Panc1 (cell line): ENCODE measurements around the gene HSH2D. TPM values are rescaled to one million over a fixed set of nuclear protein-coding genes. Genes with fewer than 3 reads are reported as not detected.
"Not testable (repeated sequence)": the region's sequence is repeated elsewhere in the genome, so short reads cannot be mapped to it uniquely, and the experiment has no call there.

ENCODE experiments used
- ATAC-seq: fragments of 200-7000 bp; cut with Tn5 transposase; 2 replicates; pipeline ENCODE4 v1.9.1; 2020; ENCODE audit warnings: mild to moderate bottlenecking, moderate library complexity
- BruUV-seq: library from RNA; stranded (reverse); fragments of 400-500 nt; replicated peaks from 2 replicates; lab custom pipeline; 2021; lab: Mats Ljungman, UMichigan
- CTCF ChIA-PET: fragments of 300-600 bp; sonication (Branson Sonifier 250); formaldehyde crosslinking; loops from one replicate; lab custom pipeline; 2022; ENCODE audit warnings: antibody characterized with exemption; lab: Charles Lee
- POLR2A ChIA-PET: fragments of 300-600 bp; sonication (Branson Sonifier 250); formaldehyde crosslinking; loops from one replicate; lab custom pipeline; 2022; ENCODE audit warnings: antibody characterized with exemption; lab: Charles Lee
- DNase-seq: peaks from one replicate; pipeline ENCODE4 v3.0.0-alpha.2; 2010; ENCODE audit warnings: low read depth, low spot score
- H3K27ac ChIP-seq: 2 replicates; pipeline ENCODE4 v1.5.1; 2011; ENCODE audit warnings: mild to moderate bottlenecking, low read length, inconsistent platforms
- H3K27me3 ChIP-seq: fragments of 200-500 bp; sonication (Bioruptor generic); 2 replicates; pipeline ENCODE4 v1.6.0; 2014; ENCODE audit warnings: low read length, inconsistent platforms; ENCODE audit not compliant: control insufficient read depth, insufficient read depth
- H3K36me3 ChIP-seq: fragments of 200-500 bp; sonication (Bioruptor generic); 2 replicates; pipeline ENCODE4 v1.5.1; 2014; ENCODE audit warnings: inconsistent platforms, mild to moderate bottlenecking, low read length, moderate library complexity; ENCODE audit not compliant: control insufficient read depth, insufficient read depth
- H3K4me1 ChIP-seq: 2 replicates; pipeline ENCODE4 v1.5.1; 2011; ENCODE audit warnings: inconsistent platforms, mild to moderate bottlenecking, low read length, moderate library complexity; ENCODE audit not compliant: control insufficient read depth, insufficient read depth
- H3K4me3 ChIP-seq, 2 experiments: 2 replicates each; pipeline ENCODE4 v1.5.1; 2011 to 2012; ENCODE audit warnings: low read depth in 2 of 2, low read length in 2 of 2, mild to moderate bottlenecking in 2 of 2, inconsistent platforms in 1 of 2, moderate library complexity in 1 of 2
- H3K9me3 ChIP-seq: fragments of 200-500 bp; sonication (Bioruptor generic); 2 replicates; pipeline ENCODE4 v1.5.1; 2014; ENCODE audit warnings: low read depth, mild to moderate bottlenecking, inconsistent platforms, low read length, moderate library complexity; ENCODE audit not compliant: control insufficient read depth, insufficient read depth
- POLR2AphosphoS5 ChIP-seq: IDR thresholded peaks from 2 replicates; pipeline ENCODE4 v1.6.1; 2012; ENCODE audit warnings: mild to moderate bottlenecking, low read depth, low read length, moderate library complexity
- REST ChIP-seq, 2 experiments: IDR thresholded peaks; 2 replicates each; pipeline ENCODE4 v1.6.1; 2011 to 2012; ENCODE audit warnings: low read depth in 2 of 2, control low read depth in 1 of 2, low read length in 1 of 2, mild to moderate bottlenecking in 1 of 2, moderate library complexity in 1 of 2; ENCODE audit not compliant: insufficient read depth in 1 of 2
- SIN3A ChIP-seq: IDR thresholded peaks from 2 replicates; pipeline ENCODE4 v1.6.1; 2012; ENCODE audit warnings: low read depth, mild to moderate bottlenecking, low read length, moderate library complexity, borderline replicate concordance; ENCODE audit not compliant: insufficient read depth
- TCF7L2 ChIP-seq: IDR thresholded peaks from 2 replicates; pipeline ENCODE4 v1.6.1; 2011; ENCODE audit warnings: mild to moderate bottlenecking, low read depth, low read length, inconsistent platforms
- in situ Hi-C: cut with HindIII; loops from 2 replicates; pipeline ENCODE4 v1.10.0; 2016; ENCODE audit warnings: low sequenced_read_pairs, low pct_unique_long_range_greater_than_20kb
- intact Hi-C: fragments of 100-400 bp; cut with micrococcal nuclease; formaldehyde crosslinking; loops from one replicate; pipeline ENCODE4 v1.10.0; 2022; ENCODE audit not compliant: unreplicated experiment
- total RNA-seq: library from RNA; stranded (reverse); gene quantifications from one replicate; pipeline ENCODE4 v1.2.1, GENCODE V29; 2021; ENCODE audit not compliant: unreplicated experiment
- TF ChIP-seq, protein P1 (sequence below): fragments of 450-650 bp; IDR thresholded peaks from 2 replicates; pipeline ENCODE4 v1.5.1; 2017; ENCODE audit warnings: mild to moderate bottlenecking

HSH2D gene
- total RNA-seq, 1 experiment from 2014 or later: not detected

GRCh38 chr19:16118489-16119033 is 24.9 kb upstream of the HSH2D start:
- POLR2A ChIA-PET: no interaction called here
- TF ChIP-seq POLR2AphosphoS5: no peak
- no peak for TF ChIP-seq REST (IDR thresholded peaks at IDR 0.05; ENCODE audit: insufficient read depth in 1 of 2, low read depth in 2 of 2, low read length in 1 of 2)
- TF ChIP-seq SIN3A: no peak
- TF ChIP-seq, protein P1, sequence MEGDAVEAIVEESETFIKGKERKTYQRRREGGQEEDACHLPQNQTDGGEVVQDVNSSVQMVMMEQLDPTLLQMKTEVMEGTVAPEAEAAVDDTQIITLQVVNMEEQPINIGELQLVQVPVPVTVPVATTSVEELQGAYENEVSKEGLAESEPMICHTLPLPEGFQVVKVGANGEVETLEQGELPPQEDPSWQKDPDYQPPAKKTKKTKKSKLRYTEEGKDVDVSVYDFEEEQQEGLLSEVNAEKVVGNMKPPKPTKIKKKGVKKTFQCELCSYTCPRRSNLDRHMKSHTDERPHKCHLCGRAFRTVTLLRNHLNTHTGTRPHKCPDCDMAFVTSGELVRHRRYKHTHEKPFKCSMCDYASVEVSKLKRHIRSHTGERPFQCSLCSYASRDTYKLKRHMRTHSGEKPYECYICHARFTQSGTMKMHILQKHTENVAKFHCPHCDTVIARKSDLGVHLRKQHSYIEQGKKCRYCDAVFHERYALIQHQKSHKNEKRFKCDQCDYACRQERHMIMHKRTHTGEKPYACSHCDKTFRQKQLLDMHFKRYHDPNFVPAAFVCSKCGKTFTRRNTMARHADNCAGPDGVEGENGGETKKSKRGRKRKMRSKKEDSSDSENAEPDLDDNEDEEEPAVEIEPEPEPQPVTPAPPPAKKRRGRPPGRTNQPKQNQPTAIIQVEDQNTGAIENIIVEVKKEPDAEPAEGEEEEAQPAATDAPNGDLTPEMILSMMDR: no peak
- no peak for TF ChIP-seq TCF7L2
- H3K36me3 ChIP-seq: no peaks in the 10 kb centered on the region; the same call in none of the 2 replicates
- H3K4me1 ChIP-seq: no peaks in the 10 kb centered on the region
- H3K9me3 ChIP-seq: no peaks in the 10 kb centered on the region
- BruUV-seq: no TSS peak
- in situ Hi-C loops (no loop called here), intact Hi-C loops (no loop called here)
- no peak for DNase-seq
- CTCF ChIA-PET: no interaction called here
- no peak overlapping the region for H3K4me3 ChIP-seq
- H3K27ac ChIP-seq: no peak overlapping the region
- no peak for ATAC-seq
- no peaks in the 10 kb centered on the region for H3K27me3 ChIP-seq

- H3K36me3 ChIP-seq, in situ Hi-C loops, intact Hi-C loops, H3K4me1 ChIP-seq, DNase-seq, BruUV-seq, H3K9me3 ChIP-seq, CTCF ChIA-PET, ATAC-seq, H3K4me3 ChIP-seq, H3K27ac ChIP-seq, H3K27me3 ChIP-seq, POLR2A ChIA-PET: not testable (repeated sequence)
These were observed 24.2 kb upstream of the HSH2D start for GRCh38 chr19:16119075-16119857.

GRCh38 chr19:16121141-16121540 is 22.3 kb upstream of the HSH2D start:
- TF ChIP-seq SIN3A: no peak
- H3K4me1 ChIP-seq: no peaks in the 10 kb centered on the region
- in situ Hi-C loops: no loop called here
- H3K9me3 ChIP-seq: no peaks in the 10 kb centered on the region
- CTCF ChIA-PET: no interaction called here
- BruUV-seq: no TSS peak
- no peak for DNase-seq
- H3K27ac ChIP-seq: no peak overlapping the region
- no peak for ATAC-seq
- H3K4me3 ChIP-seq: no peak overlapping the region
- H3K27me3 ChIP-seq: no peaks in the 10 kb centered on the region
- intact Hi-C loops: no loop called here
- POLR2A ChIA-PET: no interaction called here
- no peaks in the 10 kb centered on the region; the same call in none of the 2 replicates for H3K36me3 ChIP-seq
